Esophagus mucosa (tissue), 1 donor: ENCODE measurements around the gene PBX1. TPM values are rescaled to one million over a fixed set of nuclear protein-coding genes. Genes with fewer than 3 reads are reported as not detected.

Source experiments
- ATAC-seq: fragments of 200-7000 bp; cut with Tn5 transposase; one replicate; pipeline ENCODE4 v1.9.1; 2020
- total RNA-seq: library from RNA; stranded (reverse); gene quantifications from one replicate; pipeline ENCODE4 v1.2.4, GENCODE V29; 2023
- donor health status: DM: yes; HTN: yes; CAD: no.

Gene PBX1
- total RNA-seq, 1 donor from 2014 or later: 31.5 TPM

DNA sequence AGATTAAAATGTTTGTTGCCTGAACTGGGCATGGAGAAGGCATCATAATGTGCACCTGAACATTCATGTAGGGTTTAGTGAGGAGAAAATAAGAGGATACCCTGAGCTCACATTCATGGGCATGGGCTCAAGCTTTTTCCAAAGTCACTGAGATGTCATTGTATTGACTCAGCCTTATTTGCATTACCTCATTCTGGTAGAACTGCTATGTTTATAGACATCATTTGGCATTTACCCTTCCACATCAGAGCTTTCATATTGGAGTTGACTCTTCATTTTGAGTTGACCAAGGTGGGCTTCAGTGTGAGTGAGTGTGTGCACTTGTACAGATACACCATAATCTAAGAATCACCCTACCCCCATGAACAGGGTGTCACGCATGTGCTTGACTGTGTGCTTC is 143.2 kb downstream of the PBX1 start:
- ATAC-seq: no peak

DNA sequence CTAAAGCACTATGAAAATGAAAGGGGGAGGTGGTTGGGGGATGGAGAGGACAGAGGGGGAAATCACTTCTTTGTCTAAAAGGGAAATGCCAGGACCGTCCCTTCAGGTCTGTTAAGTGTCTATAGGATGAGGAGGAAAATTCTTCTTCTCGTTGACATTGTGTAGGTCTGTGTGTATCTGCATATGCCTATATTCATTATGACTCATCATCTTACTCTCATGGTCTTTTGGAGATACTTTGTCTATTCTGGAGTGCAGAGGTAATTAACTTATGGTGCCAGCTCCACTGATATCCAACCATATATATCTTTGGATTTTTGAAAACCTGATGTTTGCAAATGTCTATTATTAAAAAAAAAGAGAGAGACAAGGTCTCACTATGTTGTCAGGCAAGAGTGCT is 143.7 kb downstream of the PBX1 start:
- no peak for ATAC-seq

GRCh38 chr1:164703463-164703862 is 144.5 kb downstream of the PBX1 start:
- no peak for ATAC-seq

DNA sequence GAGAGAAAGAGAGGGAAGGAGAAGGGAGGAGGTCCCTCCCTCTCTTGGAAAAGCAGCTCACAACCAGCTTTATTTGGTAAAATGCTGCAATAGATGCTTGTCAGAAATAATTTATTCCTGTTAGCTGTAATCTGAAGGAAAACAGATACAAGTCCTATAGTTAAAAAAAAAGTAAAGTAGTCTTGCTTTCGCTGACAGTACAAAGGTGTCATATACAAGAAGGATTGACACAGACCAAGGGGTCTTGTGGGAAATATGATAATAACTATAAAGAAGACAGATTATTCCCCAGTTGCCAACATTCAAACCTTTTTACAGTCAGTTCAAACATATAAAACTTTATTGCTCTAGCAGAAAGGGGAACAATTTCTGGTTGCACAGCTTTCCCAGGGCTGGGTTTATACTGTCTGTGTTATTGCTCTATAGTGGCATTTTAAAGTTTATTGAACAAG is 145.0 kb downstream of the PBX1 start:
- no peak for ATAC-seq

DNA sequence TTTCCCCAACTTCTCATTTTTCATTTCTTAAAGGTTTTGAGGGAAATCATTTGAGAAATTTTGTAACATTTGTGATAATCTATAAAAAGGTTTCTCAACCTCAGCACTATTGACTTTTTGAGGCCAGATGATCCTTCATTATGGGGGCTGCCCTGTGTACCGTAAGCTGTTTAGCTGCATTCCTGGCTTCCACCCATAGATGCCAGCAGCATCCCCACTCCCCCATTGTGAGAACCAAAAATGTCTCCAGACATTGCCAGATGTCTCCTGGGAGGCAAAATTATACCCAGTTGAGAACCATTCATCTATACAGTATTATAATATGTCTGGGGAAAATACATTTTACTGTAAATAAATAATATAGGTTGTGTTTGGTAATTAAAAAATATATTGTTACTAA is 146.0 kb downstream of the PBX1 start:
- ATAC-seq: no peak

DNA sequence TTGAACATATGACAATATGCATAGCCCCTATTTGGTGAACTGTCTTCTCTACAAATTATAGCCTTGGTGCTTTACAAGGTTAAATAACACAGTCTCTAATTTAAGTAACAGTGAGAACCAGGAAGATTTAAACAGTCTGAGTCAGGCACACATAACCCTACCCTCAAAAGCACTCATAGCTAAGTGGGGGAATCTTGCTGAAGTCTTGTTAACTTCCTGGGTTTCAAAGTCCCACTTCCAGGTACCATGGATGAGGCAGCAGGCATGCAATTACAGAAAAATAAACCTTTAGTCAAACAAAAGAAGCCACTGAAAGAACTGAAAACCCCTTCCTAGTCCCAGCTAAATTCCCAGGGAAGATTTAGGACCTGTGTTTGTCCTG is 147.6 kb downstream of the PBX1 start:
- ATAC-seq: no peak

- ATAC-seq: peak; percentile 81
Measured at GRCh38 chr1:164707868-164708331, 148.9 kb downstream of the PBX1 start.

- no peak for ATAC-seq
Measured at GRCh38 chr1:164708596-164708995, 149.6 kb downstream of the PBX1 start.

DNA sequence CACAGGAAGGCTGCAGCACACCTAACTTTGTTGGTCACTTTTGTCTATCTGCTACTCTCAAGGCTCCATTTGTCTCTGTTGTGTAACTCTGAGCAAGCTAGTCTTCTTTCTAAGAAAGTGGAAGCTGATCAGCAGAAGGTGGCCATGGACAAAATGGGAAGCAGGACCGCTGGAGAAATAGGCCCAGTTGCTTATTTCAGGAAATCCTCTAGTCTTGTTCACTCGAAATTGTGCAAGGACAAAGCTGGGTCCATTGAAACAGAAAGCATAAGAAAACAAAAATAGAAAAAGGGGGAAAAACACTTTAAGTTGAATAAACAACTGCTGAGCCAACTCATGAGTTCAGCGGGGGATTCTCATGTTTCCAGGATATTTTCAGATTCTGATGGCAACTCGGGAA is 150.1 kb downstream of the PBX1 start:
- ATAC-seq: no peak

- ATAC-seq: no peak
Measured at GRCh38 chr1:164709541-164710278, 150.7 kb downstream of the PBX1 start.

- ATAC-seq: peak; percentile 38
Measured at GRCh38 chr1:164712131-164713036, 153.4 kb downstream of the PBX1 start.

DNA sequence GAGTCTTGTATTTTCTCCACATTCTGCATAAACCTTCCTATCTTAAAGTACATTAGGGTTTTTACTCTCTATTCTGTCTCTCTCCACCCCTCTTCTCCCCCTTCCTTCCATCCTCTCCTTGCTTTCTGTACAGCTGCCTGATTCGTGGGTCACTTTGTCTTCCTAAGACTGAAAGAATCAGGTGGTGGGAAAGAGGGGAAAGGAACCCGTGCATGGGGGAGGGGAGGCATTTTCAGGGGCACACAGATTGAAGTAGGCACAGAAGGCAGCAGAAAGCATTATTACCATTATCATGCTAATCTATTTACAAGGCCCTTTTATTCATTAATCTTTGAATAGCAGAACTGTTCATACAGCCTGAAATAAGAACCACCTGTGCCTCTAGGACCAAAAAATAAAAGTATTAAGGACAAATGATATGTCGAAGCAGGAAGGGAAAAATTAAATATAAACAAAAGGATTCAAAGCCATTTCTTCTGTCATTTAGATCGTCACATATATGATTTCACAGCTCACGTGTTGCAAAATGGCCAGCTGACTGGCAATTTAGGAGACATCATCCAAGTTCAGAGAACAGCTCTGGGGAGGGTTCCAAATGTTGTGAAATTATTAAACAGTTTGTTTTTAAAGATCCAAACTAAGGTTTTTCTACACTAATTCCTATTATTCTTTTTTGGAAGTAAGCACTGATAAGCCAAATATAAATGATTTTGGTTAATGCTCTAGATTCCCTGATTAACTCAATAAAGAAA is 154.6 kb downstream of the PBX1 start:
- no peak for ATAC-seq

- ATAC-seq: peak; percentile 78
Measured at GRCh38 chr1:164716992-164717703, 158.2 kb downstream of the PBX1 start.

GRCh38 chr1:164718821-164719220 is 159.8 kb downstream of the PBX1 start:
- ATAC-seq: no peak

DNA sequence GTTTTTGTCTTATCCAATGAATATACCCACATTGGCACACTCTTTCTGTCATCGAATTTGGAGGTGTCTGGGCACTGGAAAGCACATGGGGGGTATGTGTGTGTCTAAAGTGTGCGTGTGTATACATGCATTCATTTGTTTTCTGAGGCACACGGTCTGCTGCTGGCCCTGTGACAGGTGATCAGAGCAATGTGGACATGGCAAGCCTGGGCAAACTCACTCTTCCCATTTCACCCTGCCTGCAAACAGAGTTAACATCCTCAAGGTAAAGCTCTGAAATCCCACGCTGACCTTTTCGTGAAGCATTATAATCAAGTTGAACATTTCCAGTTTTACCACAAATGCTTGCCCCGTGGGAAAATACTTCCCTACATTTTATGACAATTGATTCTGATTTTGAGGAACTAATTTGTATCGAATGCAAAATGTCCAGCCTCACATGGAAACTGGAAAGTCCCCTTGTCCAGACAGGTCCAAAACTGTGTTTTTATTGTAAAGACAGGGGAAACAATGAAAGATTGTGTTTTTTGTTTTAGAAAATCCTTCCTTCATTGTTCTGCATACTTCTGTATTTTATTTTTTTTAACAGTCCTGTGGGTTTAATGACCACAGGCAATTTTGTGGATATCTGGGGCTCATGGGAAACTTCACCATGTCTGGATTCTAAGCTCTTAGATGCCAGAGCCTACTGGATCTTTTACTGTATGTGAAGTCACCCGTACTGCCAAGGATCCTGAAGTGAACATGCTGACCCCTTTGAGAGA is 160.9 kb downstream of the PBX1 start:
- ATAC-seq: peak; percentile 34

DNA sequence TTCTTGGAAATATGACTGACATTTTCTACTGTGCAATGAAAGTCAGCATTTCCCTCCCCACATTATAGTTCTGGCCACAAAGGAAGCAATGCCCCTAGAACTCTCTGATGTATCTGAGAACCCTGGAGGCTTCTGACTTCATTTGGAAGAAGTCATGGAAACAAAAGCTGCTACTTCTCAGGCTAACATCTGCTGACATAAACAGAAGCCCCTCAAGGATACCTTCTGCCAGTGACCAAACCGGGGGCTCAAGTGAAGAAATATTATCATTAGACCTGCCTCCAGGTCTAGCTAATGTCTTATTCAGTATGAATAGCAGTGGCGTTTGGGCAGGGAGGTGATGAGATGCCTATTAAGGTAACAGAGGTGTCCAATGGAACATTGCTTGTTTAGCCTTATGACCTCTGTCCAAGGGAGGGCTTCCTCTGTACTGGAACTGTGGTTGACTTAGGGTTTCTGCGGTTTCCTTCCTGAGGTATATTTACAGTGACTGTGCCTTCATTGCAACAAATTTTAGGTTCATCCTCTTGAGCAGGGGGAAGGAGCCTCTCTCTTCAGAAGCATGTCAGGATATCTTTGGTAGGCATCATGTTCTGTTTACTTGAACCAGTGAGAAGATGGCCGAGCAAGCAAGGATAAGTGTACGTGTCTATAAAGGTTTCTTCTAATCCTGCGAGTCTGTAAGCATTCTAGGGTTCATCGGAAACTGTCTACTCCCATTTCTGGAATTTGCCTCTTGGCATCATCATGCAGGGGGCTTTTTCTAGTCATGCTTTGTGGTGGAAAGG is 161.7 kb downstream of the PBX1 start:
- no peak for ATAC-seq

DNA sequence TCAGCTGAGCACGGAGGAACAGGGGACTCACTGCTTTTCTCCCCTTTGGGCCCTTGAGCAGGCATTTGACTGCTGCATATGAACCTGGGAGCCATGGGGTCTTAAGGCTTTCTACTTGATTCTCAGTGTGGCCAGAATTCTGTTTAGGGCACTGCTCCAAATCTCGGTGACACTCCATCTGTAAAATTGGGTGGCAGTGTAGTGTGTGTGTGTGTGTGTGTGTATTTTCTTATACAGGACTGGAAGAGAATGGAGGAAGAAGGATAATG is 162.2 kb downstream of the PBX1 start:
- ATAC-seq: no peak

DNA sequence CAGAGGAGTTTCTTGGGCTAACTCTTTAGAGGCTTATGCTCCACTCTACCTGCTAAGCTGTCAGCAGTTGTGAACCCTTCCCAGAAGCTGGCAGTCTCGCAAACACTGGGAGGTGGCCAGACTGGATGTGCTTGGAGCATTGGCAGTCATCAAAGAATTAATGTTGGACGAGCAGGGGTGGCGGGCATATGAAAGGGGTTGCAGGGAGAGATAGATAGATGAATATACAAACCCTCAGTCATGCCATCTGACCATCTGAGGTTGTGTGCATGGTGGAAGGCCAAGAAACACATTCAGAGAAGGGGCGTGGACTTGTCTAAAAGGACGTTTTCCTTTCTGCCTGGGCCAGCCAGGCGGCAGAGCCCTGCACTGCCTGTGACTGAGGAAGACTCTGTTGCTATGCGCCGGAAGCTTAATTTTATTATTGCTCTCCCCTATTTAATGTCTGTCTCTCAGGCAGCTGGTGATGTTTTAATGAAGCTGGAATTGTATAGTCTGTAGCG is 164.4 kb downstream of the PBX1 start:
- ATAC-seq: no peak

GRCh38 chr1:164725401-164725800 is 166.4 kb downstream of the PBX1 start:
- no peak for ATAC-seq

GRCh38 chr1:164726235-164726634 is 167.3 kb downstream of the PBX1 start:
- no peak for ATAC-seq

GRCh38 chr1:164728719-164729118 is 169.7 kb downstream of the PBX1 start:
- no peak for ATAC-seq
